HG03108 (cell line): ENCODE measurements around the gene UBXN2A.

ENCODE experiments used
- ATAC-seq: cut with Tn5 transposase; IDR thresholded peaks from one replicate; pipeline ENCODE4 v1.9.1; 2021; ENCODE audit warnings: moderate library complexity; ENCODE audit not compliant: unreplicated experiment

The UBXN2A gene

GRCh38 chr2:23939987-23940717, at the start of gene UBXN2A:
TSS of gene UBXN2A (plus strand) at chr2:23940463. CDS start at chr2:23958315, 17,852 bp downstream.
- ATAC-seq, result peak; percentile 62

- no peak for ATAC-seq
Observed at GRCh38 chr2:23900133-23900532, 40.1 kb upstream of the UBXN2A start.

- ATAC-seq, result no peak
Observed at GRCh38 chr2:23900541-23901322, 39.5 kb upstream of the UBXN2A start.

- no peak for ATAC-seq
Observed at GRCh38 chr2:23901966-23902846, 38.1 kb upstream of the UBXN2A start.

GRCh38 chr2:23903034-23903433, 37.2 kb upstream of the UBXN2A start:
- ATAC-seq, result no peak

GRCh38 chr2:23904215-23904614, 36.0 kb upstream of the UBXN2A start:
- ATAC-seq, result no peak

GRCh38 chr2:23904692-23905091, 35.6 kb upstream of the UBXN2A start:
- no peak for ATAC-seq

- ATAC-seq, result no peak
Observed at GRCh38 chr2:23905155-23905554, 35.1 kb upstream of the UBXN2A start.

- ATAC-seq, result no peak
Observed at GRCh38 chr2:23912054-23912453, 28.2 kb upstream of the UBXN2A start.

GRCh38 chr2:23915327-23915726, 24.9 kb upstream of the UBXN2A start:
- no peak for ATAC-seq

GRCh38 chr2:23916727-23917405, 23.4 kb upstream of the UBXN2A start:
- ATAC-seq, result peak; percentile 52

- ATAC-seq, result no peak
Observed at GRCh38 chr2:23918837-23919489, 21.3 kb upstream of the UBXN2A start.

- no peak for ATAC-seq
Observed at GRCh38 chr2:23924589-23925359, 15.5 kb upstream of the UBXN2A start.

GRCh38 chr2:23925702-23926289, 14.5 kb upstream of the UBXN2A start:
- peak; percentile 60 for ATAC-seq

GRCh38 chr2:23926290-23926749, 13.9 kb upstream of the UBXN2A start:
- ATAC-seq, result peak; percentile 14

- ATAC-seq, result peak; percentile 76
Observed at GRCh38 chr2:23926750-23927571, 13.3 kb upstream of the UBXN2A start, which contains the start of gene ATAD2B. TSS of gene ATAD2B (minus strand) at chr2:23927123. CDS start at chr2:23926770, 353 bp downstream.

GRCh38 chr2:23934259-23934658, 6.0 kb upstream of the UBXN2A start:
- no peak for ATAC-seq
